HL-60 (cell line): ENCODE measurements around the gene EOMES.

Source experiments
- POLR2AphosphoS5 ChIP-seq: IDR thresholded peaks from 2 replicates; pipeline ENCODE4 v1.6.1; 2012; ENCODE audit warnings: low read depth
- TF ChIP-seq, protein P1 (sequence below): IDR thresholded peaks from one replicate; pipeline ENCODE4 v1.5.1; 2011; ENCODE audit warnings: low read length, control low read depth, inconsistent platforms; ENCODE audit not compliant: insufficient read depth

DNA sequence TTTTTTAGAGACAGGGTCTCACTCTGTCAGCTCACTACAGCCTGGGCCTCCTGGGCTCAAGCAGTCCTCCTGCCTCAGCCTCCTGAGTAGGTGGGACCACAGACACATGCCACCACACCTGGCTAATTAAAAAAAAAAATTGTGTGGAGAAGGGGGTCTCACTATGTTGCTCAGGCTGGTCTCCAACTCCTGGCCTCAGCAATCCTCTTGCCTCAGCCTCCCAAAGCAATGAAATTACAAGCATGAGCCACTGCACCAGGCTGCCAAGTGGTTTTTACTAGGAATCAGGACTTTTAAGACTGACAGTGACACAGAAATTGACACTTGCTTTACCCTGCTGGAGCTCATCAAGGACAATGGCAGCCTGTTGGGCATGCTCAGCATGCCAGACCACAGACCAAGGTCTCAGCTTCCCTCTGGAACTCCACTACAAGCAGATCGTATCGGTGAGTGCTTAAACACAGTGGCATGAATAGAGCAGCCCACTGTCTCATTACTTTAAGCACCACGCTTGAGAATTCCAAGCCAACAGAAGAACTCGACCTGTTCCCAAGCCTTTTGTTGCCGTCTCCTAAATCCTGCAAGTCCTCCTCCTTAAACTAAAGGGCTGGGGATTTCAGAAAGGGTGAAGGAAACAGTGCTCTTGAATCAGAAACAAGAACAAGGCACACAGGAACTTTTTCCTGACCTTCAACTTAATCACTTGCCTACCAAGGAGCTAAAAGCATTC lies 41.4 kb downstream of the EOMES start:
- TF ChIP-seq, protein P1, sequence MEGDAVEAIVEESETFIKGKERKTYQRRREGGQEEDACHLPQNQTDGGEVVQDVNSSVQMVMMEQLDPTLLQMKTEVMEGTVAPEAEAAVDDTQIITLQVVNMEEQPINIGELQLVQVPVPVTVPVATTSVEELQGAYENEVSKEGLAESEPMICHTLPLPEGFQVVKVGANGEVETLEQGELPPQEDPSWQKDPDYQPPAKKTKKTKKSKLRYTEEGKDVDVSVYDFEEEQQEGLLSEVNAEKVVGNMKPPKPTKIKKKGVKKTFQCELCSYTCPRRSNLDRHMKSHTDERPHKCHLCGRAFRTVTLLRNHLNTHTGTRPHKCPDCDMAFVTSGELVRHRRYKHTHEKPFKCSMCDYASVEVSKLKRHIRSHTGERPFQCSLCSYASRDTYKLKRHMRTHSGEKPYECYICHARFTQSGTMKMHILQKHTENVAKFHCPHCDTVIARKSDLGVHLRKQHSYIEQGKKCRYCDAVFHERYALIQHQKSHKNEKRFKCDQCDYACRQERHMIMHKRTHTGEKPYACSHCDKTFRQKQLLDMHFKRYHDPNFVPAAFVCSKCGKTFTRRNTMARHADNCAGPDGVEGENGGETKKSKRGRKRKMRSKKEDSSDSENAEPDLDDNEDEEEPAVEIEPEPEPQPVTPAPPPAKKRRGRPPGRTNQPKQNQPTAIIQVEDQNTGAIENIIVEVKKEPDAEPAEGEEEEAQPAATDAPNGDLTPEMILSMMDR, result no peak
- no peak for TF ChIP-seq POLR2AphosphoS5
